ENCODE results near the gene SLC45A1. TPM values are rescaled to one million over a fixed set of nuclear protein-coding genes. Genes with fewer than 3 reads are reported as not detected.

SLC45A1 gene
- total RNA-seq, 1 experiment from 2014 or later = 0.20 TPM

DNA sequence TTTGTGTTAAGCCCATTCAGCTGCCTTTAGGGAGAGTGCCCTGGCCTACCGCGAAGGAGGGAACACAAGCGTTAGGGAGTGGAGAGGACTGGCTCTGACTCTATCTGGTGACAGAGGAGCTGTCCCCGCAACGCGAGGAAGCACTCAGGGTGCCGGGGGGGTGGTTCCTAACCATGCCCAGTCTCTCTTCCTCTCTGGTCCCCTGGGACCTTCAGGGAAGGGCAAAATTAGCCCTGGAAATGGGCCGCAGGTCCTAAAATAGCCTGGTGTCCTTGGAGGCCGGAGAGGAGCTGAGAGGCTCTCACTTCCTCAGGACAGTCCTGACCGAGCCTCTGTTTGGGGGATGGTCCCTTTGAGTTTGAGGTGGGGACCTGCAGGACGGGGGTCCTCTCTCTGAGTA, 5.8 kb downstream of the SLC45A1 start:
- no peak overlapping the region for H2AFZ ChIP-seq
- no peaks in the 10 kb centered on the region for H3K27me3 ChIP-seq (ENCODE audit: insufficient read depth, low read depth)
- POLR2A ChIA-PET (ENCODE audit: unreplicated experiment) = interaction anchor here (0.6 kb wide), 1 partner anchor 101 kb away, joined by 4 read pairs; no protein-coding TSS in a partner anchor
- intact Hi-C loops (cut with micrococcal nuclease; ENCODE audit: unreplicated experiment) = no loop called here
- H3K9me2 ChIP-seq (ENCODE audit: insufficient read depth) = no peaks in the 10 kb centered on the region
- TF ChIP-seq, protein P1, sequence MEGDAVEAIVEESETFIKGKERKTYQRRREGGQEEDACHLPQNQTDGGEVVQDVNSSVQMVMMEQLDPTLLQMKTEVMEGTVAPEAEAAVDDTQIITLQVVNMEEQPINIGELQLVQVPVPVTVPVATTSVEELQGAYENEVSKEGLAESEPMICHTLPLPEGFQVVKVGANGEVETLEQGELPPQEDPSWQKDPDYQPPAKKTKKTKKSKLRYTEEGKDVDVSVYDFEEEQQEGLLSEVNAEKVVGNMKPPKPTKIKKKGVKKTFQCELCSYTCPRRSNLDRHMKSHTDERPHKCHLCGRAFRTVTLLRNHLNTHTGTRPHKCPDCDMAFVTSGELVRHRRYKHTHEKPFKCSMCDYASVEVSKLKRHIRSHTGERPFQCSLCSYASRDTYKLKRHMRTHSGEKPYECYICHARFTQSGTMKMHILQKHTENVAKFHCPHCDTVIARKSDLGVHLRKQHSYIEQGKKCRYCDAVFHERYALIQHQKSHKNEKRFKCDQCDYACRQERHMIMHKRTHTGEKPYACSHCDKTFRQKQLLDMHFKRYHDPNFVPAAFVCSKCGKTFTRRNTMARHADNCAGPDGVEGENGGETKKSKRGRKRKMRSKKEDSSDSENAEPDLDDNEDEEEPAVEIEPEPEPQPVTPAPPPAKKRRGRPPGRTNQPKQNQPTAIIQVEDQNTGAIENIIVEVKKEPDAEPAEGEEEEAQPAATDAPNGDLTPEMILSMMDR (conservative IDR thresholded peaks at IDR 0.05) = no peak
- no peak for TF ChIP-seq EZH2 (IDR thresholded peaks at IDR 0.05; ENCODE audit: low read depth)
- no peaks in the 10 kb centered on the region for H4K20me1 ChIP-seq (ENCODE audit: insufficient read depth)
- H3K79me2 ChIP-seq (ENCODE audit: low read depth) = no peaks in the 10 kb centered on the region
- no peaks in the 10 kb centered on the region for H3K9me3 ChIP-seq (ENCODE audit: insufficient read depth, low read depth)
- no peaks in the 10 kb centered on the region for H3F3A ChIP-seq (ENCODE audit: insufficient read depth, low read depth)
- no peaks in the 10 kb centered on the region for H3K4me1 ChIP-seq (replicated peaks; ENCODE audit: insufficient read depth)
- DNase-seq = no peak
- H3K27ac ChIP-seq = no peak overlapping the region
- no peak overlapping the region for H3K4me3 ChIP-seq
- no peak overlapping the region for H3K4me2 ChIP-seq
- no TSS peak for BruUV-seq (replicated peaks)
- H3K36me3 ChIP-seq (ENCODE audit: low read depth) = no peaks in the 10 kb centered on the region
- CTCF ChIA-PET = interaction anchor here (0.5 kb wide), 1 partner anchor 25 kb away, joined by 5 read pairs; no protein-coding TSS in a partner anchor

DNA sequence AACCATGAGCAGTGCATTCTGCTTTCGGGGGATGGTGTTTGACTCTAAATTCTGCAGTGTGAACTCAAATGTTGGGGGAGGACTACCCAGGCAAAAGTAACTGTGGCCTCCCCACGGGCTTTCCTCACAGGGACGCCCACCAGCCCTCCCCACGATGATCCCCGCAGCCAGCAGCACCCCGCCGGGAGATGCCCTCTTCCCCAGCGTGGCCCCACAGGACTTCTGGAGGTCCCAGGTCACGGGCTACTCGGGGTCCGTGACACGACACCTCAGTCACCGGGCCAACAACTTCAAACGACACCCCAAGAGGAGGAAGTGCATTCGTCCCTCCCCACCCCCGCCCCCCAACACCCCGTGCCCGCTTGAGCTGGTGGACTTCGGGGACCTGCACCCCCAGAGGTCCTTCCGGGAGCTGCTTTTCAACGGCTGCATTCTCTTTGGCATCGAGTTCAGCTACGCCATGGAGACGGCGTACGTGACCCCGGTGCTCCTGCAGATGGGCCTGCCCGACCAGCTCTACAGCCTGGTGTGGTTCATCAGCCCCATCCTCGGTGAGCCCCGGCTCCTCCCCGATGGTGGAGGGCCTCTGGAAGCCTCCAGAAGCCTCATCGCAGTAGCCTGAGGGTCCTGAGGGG, 6.4 kb downstream of the SLC45A1 start:
- H3K9me2 ChIP-seq (ENCODE audit: insufficient read depth) = no peaks in the 10 kb centered on the region
- no peak overlapping the region for H3K4me2 ChIP-seq
- H3K79me2 ChIP-seq (ENCODE audit: low read depth) = no peaks in the 10 kb centered on the region
- H3K4me3 ChIP-seq = no peak overlapping the region
- H4K20me1 ChIP-seq (ENCODE audit: insufficient read depth) = no peaks in the 10 kb centered on the region
- no peak overlapping the region for H2AFZ ChIP-seq
- BruUV-seq (replicated peaks) = no TSS peak
- H3K36me3 ChIP-seq (ENCODE audit: low read depth) = no peaks in the 10 kb centered on the region
- intact Hi-C loops (cut with micrococcal nuclease; ENCODE audit: unreplicated experiment) = no loop called here
- no peaks in the 10 kb centered on the region for H3K4me1 ChIP-seq (replicated peaks; ENCODE audit: insufficient read depth)
- no peaks in the 10 kb centered on the region for H3F3A ChIP-seq (ENCODE audit: insufficient read depth, low read depth)
- DNase-seq = no peak
- ChIA-PET CTCF (interaction anchor here (0.5 kb wide), 1 partner anchor 25 kb away, joined by 5 read pairs; no protein-coding TSS in a partner anchor), POLR2A (ENCODE audit: unreplicated experiment) (no interaction called here)
- H3K27me3 ChIP-seq (ENCODE audit: insufficient read depth, low read depth) = no peaks in the 10 kb centered on the region
- no peaks in the 10 kb centered on the region for H3K9me3 ChIP-seq (ENCODE audit: insufficient read depth, low read depth)
- no peak overlapping the region for H3K27ac ChIP-seq
- TF ChIP-seq, protein P1 (conservative IDR thresholded peaks at IDR 0.05) = no peak
- TF ChIP-seq EZH2 (IDR thresholded peaks at IDR 0.05; ENCODE audit: low read depth) = no peak

DNA sequence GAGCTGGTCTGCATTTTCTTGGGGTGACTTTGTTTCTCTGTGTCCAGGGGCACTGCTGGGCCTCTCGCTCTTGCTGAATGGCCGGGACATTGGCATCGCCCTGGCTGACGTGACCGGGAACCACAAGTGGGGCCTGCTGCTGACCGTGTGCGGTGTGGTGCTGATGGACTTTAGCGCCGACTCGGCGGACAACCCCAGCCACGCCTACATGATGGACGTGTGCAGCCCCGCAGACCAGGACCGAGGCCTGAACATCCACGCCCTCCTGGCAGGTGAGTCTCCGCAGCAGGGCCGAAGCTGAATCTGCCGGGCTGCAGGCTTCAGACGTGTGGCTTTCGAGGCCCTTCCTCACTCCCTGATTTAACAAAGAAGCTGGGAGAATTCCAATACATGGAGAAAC, 7.9 kb downstream of the SLC45A1 start:
- H3K9me3 ChIP-seq (ENCODE audit: insufficient read depth, low read depth) = no peaks in the 10 kb centered on the region
- H3K4me2 ChIP-seq = no peak overlapping the region
- intact Hi-C loops (cut with micrococcal nuclease; ENCODE audit: unreplicated experiment) = no loop called here
- H3K9me2 ChIP-seq (ENCODE audit: insufficient read depth) = no peaks in the 10 kb centered on the region
- H3F3A ChIP-seq (ENCODE audit: insufficient read depth, low read depth) = no peaks in the 10 kb centered on the region
- no peak overlapping the region for H3K27ac ChIP-seq
- no peak overlapping the region for H3K4me3 ChIP-seq
- CTCF ChIA-PET = no interaction called here
- DNase-seq = no peak
- H2AFZ ChIP-seq = no peak overlapping the region
- no peaks in the 10 kb centered on the region for H3K27me3 ChIP-seq (ENCODE audit: insufficient read depth, low read depth)
- TF ChIP-seq, protein P1 (conservative IDR thresholded peaks at IDR 0.05) = no peak
- no peak for TF ChIP-seq EZH2 (IDR thresholded peaks at IDR 0.05; ENCODE audit: low read depth)
- BruUV-seq (replicated peaks) = no TSS peak
- H4K20me1 ChIP-seq (ENCODE audit: insufficient read depth) = no peaks in the 10 kb centered on the region
- POLR2A ChIA-PET (ENCODE audit: unreplicated experiment) = interaction anchor here (0.6 kb wide), 1 partner anchor 311 kb away, joined by 3 read pairs; no protein-coding TSS in a partner anchor
- H3K4me1 ChIP-seq (replicated peaks; ENCODE audit: insufficient read depth) = no peaks in the 10 kb centered on the region
- H3K79me2 ChIP-seq (ENCODE audit: low read depth) = no peaks in the 10 kb centered on the region
- no peaks in the 10 kb centered on the region for H3K36me3 ChIP-seq (ENCODE audit: low read depth)

Measured in PC-9 (cell line).